ENCODE measurements around the gene BMAL2.

BMAL2 gene

DNA sequence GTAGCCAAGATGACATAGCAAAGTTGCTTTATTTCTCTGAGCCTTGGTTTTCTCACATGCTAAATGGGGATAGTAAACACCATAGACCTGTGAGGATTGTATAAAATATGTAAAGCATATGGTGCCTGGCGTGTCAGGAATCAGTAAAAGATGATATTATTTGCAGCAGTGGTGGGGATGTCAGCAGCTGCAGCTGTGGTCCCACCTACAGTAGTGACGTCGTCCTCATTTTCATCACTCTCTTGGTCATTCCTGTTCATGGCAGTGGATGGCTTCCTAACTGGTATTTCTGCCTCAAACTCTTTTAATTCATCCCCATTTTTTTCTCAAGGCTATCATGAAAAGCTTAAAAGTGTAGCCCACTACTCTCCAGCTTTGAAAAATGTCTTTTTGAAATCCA lies 12.1 kb downstream of the BMAL2 start:
- TF ChIP-seq ZNF565 (CRISPR knock-in tag; conservative IDR thresholded peaks at IDR 0.05; ENCODE audit: low read depth) (no peak), RARB (CRISPR knock-in tag; IDR thresholded peaks at IDR 0.05) (no peak), ESRRG (CRISPR knock-in tag; IDR thresholded peaks at IDR 0.05) (no peak), TCF4 (CRISPR knock-in tag; IDR thresholded peaks at IDR 0.05; ENCODE audit: borderline replicate concordance) (no peak), CSDC2 (CRISPR knock-in tag; IDR thresholded peaks at IDR 0.05) (no peak), ZFP30 (CRISPR knock-in tag; IDR thresholded peaks at IDR 0.05) (no peak), ZNF8 (CRISPR knock-in tag; IDR thresholded peaks at IDR 0.05) (no peak), ZC3H10 (CRISPR knock-in tag; IDR thresholded peaks at IDR 0.05) (no peak), GLIS3 (CRISPR knock-in tag; IDR thresholded peaks at IDR 0.05) (no peak), TOX (CRISPR knock-in tag; IDR thresholded peaks at IDR 0.05; ENCODE audit: borderline replicate concordance) (no peak), PPARA (CRISPR knock-in tag; IDR thresholded peaks at IDR 0.05; ENCODE audit: borderline replicate concordance) (no peak), SNAI2 (CRISPR knock-in tag; IDR thresholded peaks at IDR 0.05) (no peak), ZNF70 (CRISPR knock-in tag; IDR thresholded peaks at IDR 0.05) (no peak), ARNTL (CRISPR knock-in tag; IDR thresholded peaks at IDR 0.05; ENCODE audit: borderline replicate concordance, low read depth) (no peak), BACH2 (CRISPR knock-in tag; IDR thresholded peaks at IDR 0.05; ENCODE audit: borderline replicate concordance) (no peak), ISL1 (CRISPR knock-in tag; IDR thresholded peaks at IDR 0.05) (no peak)
- TF ChIP-seq, protein P1, sequence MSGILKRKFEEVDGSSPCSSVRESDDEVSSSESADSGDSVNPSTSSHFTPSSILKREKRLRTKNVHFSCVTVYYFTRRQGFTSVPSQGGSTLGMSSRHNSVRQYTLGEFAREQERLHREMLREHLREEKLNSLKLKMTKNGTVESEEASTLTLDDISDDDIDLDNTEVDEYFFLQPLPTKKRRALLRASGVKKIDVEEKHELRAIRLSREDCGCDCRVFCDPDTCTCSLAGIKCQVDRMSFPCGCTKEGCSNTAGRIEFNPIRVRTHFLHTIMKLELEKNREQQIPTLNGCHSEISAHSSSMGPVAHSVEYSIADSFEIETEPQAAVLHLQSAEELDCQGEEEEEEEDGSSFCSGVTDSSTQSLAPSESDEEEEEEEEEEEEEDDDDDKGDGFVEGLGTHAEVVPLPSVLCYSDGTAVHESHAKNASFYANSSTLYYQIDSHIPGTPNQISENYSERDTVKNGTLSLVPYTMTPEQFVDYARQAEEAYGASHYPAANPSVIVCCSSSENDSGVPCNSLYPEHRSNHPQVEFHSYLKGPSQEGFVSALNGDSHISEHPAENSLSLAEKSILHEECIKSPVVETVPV (CRISPR knock-in tag; IDR thresholded peaks at IDR 0.05): no peak
- TF ChIP-seq, protein P2, sequence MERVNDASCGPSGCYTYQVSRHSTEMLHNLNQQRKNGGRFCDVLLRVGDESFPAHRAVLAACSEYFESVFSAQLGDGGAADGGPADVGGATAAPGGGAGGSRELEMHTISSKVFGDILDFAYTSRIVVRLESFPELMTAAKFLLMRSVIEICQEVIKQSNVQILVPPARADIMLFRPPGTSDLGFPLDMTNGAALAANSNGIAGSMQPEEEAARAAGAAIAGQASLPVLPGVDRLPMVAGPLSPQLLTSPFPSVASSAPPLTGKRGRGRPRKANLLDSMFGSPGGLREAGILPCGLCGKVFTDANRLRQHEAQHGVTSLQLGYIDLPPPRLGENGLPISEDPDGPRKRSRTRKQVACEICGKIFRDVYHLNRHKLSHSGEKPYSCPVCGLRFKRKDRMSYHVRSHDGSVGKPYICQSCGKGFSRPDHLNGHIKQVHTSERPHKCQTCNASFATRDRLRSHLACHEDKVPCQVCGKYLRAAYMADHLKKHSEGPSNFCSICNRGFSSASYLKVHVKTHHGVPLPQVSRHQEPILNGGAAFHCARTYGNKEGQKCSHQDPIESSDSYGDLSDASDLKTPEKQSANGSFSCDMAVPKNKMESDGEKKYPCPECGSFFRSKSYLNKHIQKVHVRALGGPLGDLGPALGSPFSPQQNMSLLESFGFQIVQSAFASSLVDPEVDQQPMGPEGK (CRISPR knock-in tag; IDR thresholded peaks at IDR 0.05; ENCODE audit: borderline replicate concordance): no peak
- TF ChIP-seq, protein P3, sequence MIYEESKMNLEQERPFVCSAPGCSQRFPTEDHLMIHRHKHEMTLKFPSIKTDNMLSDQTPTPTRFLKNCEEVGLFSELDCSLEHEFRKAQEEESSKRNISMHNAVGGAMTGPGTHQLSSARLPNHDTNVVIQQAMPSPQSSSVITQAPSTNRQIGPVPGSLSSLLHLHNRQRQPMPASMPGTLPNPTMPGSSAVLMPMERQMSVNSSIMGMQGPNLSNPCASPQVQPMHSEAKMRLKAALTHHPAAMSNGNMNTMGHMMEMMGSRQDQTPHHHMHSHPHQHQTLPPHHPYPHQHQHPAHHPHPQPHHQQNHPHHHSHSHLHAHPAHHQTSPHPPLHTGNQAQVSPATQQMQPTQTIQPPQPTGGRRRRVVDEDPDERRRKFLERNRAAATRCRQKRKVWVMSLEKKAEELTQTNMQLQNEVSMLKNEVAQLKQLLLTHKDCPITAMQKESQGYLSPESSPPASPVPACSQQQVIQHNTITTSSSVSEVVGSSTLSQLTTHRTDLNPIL (CRISPR knock-in tag; IDR thresholded peaks at IDR 0.05; ENCODE audit: low read depth): no peak
- no peak for ATAC-seq

DNA sequence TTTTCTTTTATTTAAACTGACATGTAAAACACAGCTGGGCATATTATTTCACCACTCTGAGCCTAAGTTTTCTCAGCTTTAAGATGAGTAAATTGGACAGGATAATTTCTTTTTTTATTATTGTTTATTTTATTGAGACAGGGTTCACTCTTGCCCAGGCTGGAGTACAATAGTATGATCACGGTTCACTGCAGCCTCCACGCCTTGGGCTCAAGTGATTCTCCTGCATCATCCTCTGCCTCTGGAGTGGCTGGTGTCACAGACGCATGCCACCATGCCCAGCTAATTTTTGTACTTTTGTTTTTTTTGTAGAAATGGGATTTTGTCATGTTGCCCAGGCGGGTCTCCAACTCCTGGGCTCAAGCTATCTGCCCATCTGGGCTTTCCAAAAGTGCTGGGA lies 12.7 kb downstream of the BMAL2 start:
- ATAC-seq: no peak
- TF ChIP-seq ZNF8 (CRISPR knock-in tag; IDR thresholded peaks at IDR 0.05) (no peak), RARB (CRISPR knock-in tag; IDR thresholded peaks at IDR 0.05) (no peak), TOX (CRISPR knock-in tag; IDR thresholded peaks at IDR 0.05; ENCODE audit: borderline replicate concordance) (no peak), ZFP30 (CRISPR knock-in tag; IDR thresholded peaks at IDR 0.05) (no peak), OSR1 (CRISPR knock-in tag; IDR thresholded peaks at IDR 0.05) (no peak), TCF4 (CRISPR knock-in tag; IDR thresholded peaks at IDR 0.05; ENCODE audit: borderline replicate concordance) (no peak), ZNF565 (CRISPR knock-in tag; conservative IDR thresholded peaks at IDR 0.05; ENCODE audit: low read depth) (no peak)
- TF ChIP-seq, protein P4, sequence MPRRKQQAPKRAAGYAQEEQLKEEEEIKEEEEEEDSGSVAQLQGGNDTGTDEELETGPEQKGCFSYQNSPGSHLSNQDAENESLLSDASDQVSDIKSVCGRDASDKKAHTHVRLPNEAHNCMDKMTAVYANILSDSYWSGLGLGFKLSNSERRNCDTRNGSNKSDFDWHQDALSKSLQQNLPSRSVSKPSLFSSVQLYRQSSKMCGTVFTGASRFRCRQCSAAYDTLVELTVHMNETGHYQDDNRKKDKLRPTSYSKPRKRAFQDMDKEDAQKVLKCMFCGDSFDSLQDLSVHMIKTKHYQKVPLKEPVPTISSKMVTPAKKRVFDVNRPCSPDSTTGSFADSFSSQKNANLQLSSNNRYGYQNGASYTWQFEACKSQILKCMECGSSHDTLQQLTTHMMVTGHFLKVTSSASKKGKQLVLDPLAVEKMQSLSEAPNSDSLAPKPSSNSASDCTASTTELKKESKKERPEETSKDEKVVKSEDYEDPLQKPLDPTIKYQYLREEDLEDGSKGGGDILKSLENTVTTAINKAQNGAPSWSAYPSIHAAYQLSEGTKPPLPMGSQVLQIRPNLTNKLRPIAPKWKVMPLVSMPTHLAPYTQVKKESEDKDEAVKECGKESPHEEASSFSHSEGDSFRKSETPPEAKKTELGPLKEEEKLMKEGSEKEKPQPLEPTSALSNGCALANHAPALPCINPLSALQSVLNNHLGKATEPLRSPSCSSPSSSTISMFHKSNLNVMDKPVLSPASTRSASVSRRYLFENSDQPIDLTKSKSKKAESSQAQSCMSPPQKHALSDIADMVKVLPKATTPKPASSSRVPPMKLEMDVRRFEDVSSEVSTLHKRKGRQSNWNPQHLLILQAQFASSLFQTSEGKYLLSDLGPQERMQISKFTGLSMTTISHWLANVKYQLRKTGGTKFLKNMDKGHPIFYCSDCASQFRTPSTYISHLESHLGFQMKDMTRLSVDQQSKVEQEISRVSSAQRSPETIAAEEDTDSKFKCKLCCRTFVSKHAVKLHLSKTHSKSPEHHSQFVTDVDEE (CRISPR knock-in tag; IDR thresholded peaks at IDR 0.05): no peak
- TF ChIP-seq, protein P3 (CRISPR knock-in tag; IDR thresholded peaks at IDR 0.05; ENCODE audit: low read depth): no peak
- TF ChIP-seq, protein P1 (CRISPR knock-in tag; IDR thresholded peaks at IDR 0.05): no peak
- TF ChIP-seq, protein P2 (CRISPR knock-in tag; IDR thresholded peaks at IDR 0.05; ENCODE audit: borderline replicate concordance): no peak
